Upper lobe of left lung (tissue), 6 donors: ENCODE data around the gene DTX2. TPM values are rescaled to one million over a fixed set of nuclear protein-coding genes. Genes with fewer than 3 reads are reported as not detected.
A peak's percentile ranks its signal among the peaks of the same experiment; 100 is the strongest.
"Not testable (repeated sequence)": the region's sequence is repeated elsewhere in the genome, so short reads cannot be mapped to it uniquely, and the experiment has no call there.

Experiments used
- ATAC-seq, 2 donors: fragments of 200-7000 bp; cut with Tn5 transposase; one replicate each; pipeline ENCODE4 v1.9.1; 2022; ENCODE audit warnings: mild to moderate bottlenecking in 2 of 2, moderate library complexity in 2 of 2; ENCODE audit not compliant: low FRiP score in 2 of 2
- DNase-seq, 2 donors: peaks; one replicate each; pipeline ENCODE4 v3.0.0-alpha.2; 2019 to 2020
- H3K27ac ChIP-seq, 4 donors: fragments of 200-600 bp; sonication (generic); one replicate each; pipeline ENCODE4 v1.5.1; 2016 to 2019
- H3K27me3 ChIP-seq, 4 donors: fragments of 200-600 bp; sonication (generic); one replicate each; pipeline ENCODE4 v1.5.1; 2017 to 2019
- H3K36me3 ChIP-seq, 4 donors: fragments of 200-600 bp; sonication (generic); one replicate each; pipeline ENCODE4 v1.5.1; 2016 to 2019
- H3K4me1 ChIP-seq, 4 donors: fragments of 200-600 bp; sonication (generic); one replicate each; pipeline ENCODE4 v1.5.1; 2018 to 2019
- H3K4me3 ChIP-seq, 4 donors: fragments of 200-600 bp; sonication (generic); one replicate each; pipeline ENCODE4 v1.5.1; 2017 to 2019; ENCODE audit warnings: mild to moderate bottlenecking in 2 of 4, moderate library complexity in 1 of 4
- H3K9me3 ChIP-seq, 4 donors: fragments of 200-600 bp; sonication (generic); one replicate each; pipeline ENCODE4 v1.5.1; 2018 to 2019
- EP300 ChIP-seq, 4 donors: sonication (generic); formaldehyde crosslinking; IDR thresholded peaks; one replicate each; pipeline ENCODE4 v1.5.1; 2017; ENCODE audit warnings: antibody characterized with exemption in 4 of 4, control low read depth in 2 of 4
- POLR2A ChIP-seq, 4 donors: fragments of 450-650 bp; IDR thresholded peaks; one replicate each; pipeline ENCODE4 v1.5.1; 2016 to 2017; ENCODE audit warnings: antibody characterized with exemption in 4 of 4, mild to moderate bottlenecking in 2 of 4
- POLR2AphosphoS5 ChIP-seq, 2 donors: sonication (generic); formaldehyde crosslinking; IDR thresholded peaks; one replicate each; pipeline ENCODE4 v1.5.1; 2017; ENCODE audit warnings: antibody characterized with exemption in 2 of 2
- WGBS, 2 donors: methylation state at CpG; one replicate each; pipeline ENCODE4 v1.1.5; 2017 to 2018; 5-methylcytosine and 5-hydroxymethylcytosine counted together
- total RNA-seq, 6 donors: library from RNA; depleted of rRNA in 4 of 6; stranded (reverse); fragments of >200 nt in 4 of 6; gene quantifications; one replicate each; pipeline versions ENCODE4 v1.1.0 to v1.2.1, GENCODE V29; 2016 to 2021
- TF ChIP-seq, protein P1 (sequence below), 6 experiments: fragments of 450-650 bp in 4 of 6; fragments of 200-600 bp in 2 of 6; sonication (generic) in 2 of 6; IDR thresholded peaks; one replicate each; pipeline ENCODE4 v1.5.1; 2016 to 2019; ENCODE audit warnings: antibody characterized with exemption in 6 of 6
- donor health status: DM: no; HTN: no; CAD: no; lungs with moderate emphysema.
- donor health status: DM: no; HTN: yes; CAD: no; lungs with severe emphysema.

DTX2 gene
- total RNA-seq, 6 donors from 2014 or later: 24.2 to 82.8 (median 36.1) TPM

- no peak overlapping the region for H3K4me3 ChIP-seq
- H3K27me3 ChIP-seq: no peaks in the 10 kb centered on the region
- 75 to 85% methylated on average over 13 to 15 of the region's 18 CpGs for WGBS, 2 donors
- peaks cover 0 to 4% (median 2%) of the 10 kb centered on the region in 4 donors for H3K4me1 ChIP-seq
- ATAC-seq (peak in 1 of 2 donors; percentile 42), DNase-seq (peak in 1 of 2 donors; percentile 30)
- H3K36me3 ChIP-seq: no peaks in the 10 kb centered on the region
- TF ChIP-seq EP300 (IDR thresholded peaks at IDR 0.05) (no peak), POLR2AphosphoS5 (IDR thresholded peaks at IDR 0.05) (no peak), POLR2A (IDR thresholded peaks at IDR 0.05) (no peak)
- TF ChIP-seq, protein P1, sequence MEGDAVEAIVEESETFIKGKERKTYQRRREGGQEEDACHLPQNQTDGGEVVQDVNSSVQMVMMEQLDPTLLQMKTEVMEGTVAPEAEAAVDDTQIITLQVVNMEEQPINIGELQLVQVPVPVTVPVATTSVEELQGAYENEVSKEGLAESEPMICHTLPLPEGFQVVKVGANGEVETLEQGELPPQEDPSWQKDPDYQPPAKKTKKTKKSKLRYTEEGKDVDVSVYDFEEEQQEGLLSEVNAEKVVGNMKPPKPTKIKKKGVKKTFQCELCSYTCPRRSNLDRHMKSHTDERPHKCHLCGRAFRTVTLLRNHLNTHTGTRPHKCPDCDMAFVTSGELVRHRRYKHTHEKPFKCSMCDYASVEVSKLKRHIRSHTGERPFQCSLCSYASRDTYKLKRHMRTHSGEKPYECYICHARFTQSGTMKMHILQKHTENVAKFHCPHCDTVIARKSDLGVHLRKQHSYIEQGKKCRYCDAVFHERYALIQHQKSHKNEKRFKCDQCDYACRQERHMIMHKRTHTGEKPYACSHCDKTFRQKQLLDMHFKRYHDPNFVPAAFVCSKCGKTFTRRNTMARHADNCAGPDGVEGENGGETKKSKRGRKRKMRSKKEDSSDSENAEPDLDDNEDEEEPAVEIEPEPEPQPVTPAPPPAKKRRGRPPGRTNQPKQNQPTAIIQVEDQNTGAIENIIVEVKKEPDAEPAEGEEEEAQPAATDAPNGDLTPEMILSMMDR (IDR thresholded peaks at IDR 0.05): no peak
- H3K27ac ChIP-seq: no peak overlapping the region
- no peaks in the 10 kb centered on the region for H3K9me3 ChIP-seq
Observed at GRCh38 chr7:76428868-76429805, 32.4 kb upstream of the DTX2 start.

DNA sequence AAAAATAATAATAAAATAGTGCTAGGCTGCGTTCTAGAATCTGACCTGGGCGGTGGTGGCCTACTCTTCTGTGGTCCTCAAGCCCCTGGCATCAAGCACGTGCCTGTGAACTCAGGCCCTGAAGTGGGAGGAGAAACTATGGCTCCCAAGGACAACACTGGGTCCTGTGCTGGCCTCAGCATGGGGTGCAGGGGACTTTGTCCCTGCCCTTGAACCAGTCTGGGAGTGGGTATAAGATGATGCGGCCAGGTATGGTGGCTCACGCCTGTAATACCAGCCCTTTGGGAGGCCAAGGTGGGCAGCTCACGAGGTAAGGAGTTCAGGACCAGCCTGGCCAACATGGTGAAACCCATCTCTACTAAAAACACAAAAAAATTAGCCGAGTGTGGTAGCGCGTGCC, 31.3 kb upstream of the DTX2 start:
- H3K27ac ChIP-seq: no peak overlapping the region
- TF ChIP-seq EP300 (IDR thresholded peaks at IDR 0.05): no peak
- TF ChIP-seq, protein P1 (IDR thresholded peaks at IDR 0.05): no peak
- no peak for TF ChIP-seq POLR2AphosphoS5 (IDR thresholded peaks at IDR 0.05)
- no peak for TF ChIP-seq POLR2A (IDR thresholded peaks at IDR 0.05)
- DNase-seq (no peak), ATAC-seq (no peak)
- H3K9me3 ChIP-seq: no peaks in the 10 kb centered on the region
- H3K4me1 ChIP-seq: peaks cover 0 to 4% (median 2%) of the 10 kb centered on the region in 4 donors
- WGBS, 2 donors: 93 to 94% methylated on average over 9 of the region's 9 CpGs
- H3K4me3 ChIP-seq: no peak overlapping the region
- no peaks in the 10 kb centered on the region for H3K27me3 ChIP-seq
- H3K36me3 ChIP-seq: no peaks in the 10 kb centered on the region

GRCh38 chr7:76430836-76431235, 30.7 kb upstream of the DTX2 start:
- ATAC-seq (no peak), DNase-seq (no peak)
- H3K9me3 ChIP-seq: no peaks in the 10 kb centered on the region
- TF ChIP-seq, protein P1 (IDR thresholded peaks at IDR 0.05): no peak
- no peak for TF ChIP-seq POLR2AphosphoS5 (IDR thresholded peaks at IDR 0.05)
- no peak for TF ChIP-seq EP300 (IDR thresholded peaks at IDR 0.05)
- TF ChIP-seq POLR2A (IDR thresholded peaks at IDR 0.05): no peak
- no peaks in the 10 kb centered on the region for H3K36me3 ChIP-seq
- H3K4me1 ChIP-seq: peaks cover 0 to 4% (median 2%) of the 10 kb centered on the region in 4 donors
- H3K4me3 ChIP-seq: no peak overlapping the region
- no peak overlapping the region for H3K27ac ChIP-seq
- WGBS, 2 donors: 96 to 97% methylated on average over 3 of the region's 3 CpGs
- H3K27me3 ChIP-seq: no peaks in the 10 kb centered on the region

DNA sequence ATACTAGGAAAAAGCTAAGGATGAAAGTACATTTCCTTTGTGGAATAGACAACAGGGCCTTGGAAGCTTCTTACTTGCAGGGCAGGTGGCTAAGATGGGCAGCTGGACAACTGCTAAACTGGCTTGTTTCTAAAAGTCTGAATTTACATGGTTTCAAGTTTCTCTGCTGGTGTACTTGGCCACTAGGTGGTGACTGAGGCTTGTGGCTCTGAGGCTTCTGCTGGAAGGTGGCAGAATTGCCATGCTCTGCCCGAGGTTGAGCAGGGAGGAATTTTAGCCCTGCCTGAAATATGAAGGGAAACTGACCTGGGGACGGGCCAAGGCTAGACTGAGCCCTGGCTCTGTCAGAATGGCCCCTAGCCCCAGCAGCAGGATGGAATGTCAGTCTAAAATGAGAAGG, 23.6 kb upstream of the DTX2 start:
- H3K27me3 ChIP-seq, H3K4me1 ChIP-seq, H3K27ac ChIP-seq, H3K4me3 ChIP-seq, H3K9me3 ChIP-seq, H3K36me3 ChIP-seq: not testable (repeated sequence)
- 0 to 20% methylated on average over 1 to 2 of the region's 2 CpGs for WGBS, 2 donors
- ATAC-seq (peak; percentile 84 to 89), DNase-seq (peak in 1 of 2 donors; percentile 88)
- TF ChIP-seq, protein P1 (IDR thresholded peaks at IDR 0.05): peak in 5 of 6 experiments; percentile 23 to 59 (median 41)

- peak in 1 of 2 donors; percentile 51 for ATAC-seq
- WGBS, 2 donors: 86% methylated on average over 1 of the region's 7 CpGs; no CpG with 5 or more reads in 1 of the 2 donors
Observed at GRCh38 chr7:76439120-76439888, 22.2 kb upstream of the DTX2 start.

DNA sequence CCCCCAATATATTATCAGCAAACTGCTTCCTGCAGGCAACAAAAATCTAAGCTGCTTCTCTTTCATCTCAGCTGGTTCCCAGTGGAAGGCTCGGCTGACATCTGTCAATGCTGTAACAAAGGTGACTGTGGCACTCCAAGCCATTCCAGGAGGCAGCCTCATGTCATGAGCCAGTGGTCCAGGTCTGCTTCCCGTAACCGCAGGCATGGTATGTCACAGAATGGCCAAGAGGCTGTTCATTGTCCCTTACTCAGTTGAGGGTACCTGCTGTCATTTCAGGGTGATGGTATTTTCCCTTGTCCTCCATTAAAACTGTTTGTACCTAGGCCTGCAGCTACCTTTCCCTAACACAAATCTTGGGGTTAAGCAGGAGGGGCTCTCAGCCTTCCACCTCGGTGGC, 21.1 kb upstream of the DTX2 start:
- not testable (repeated sequence) for H3K27me3 ChIP-seq, H3K4me1 ChIP-seq, DNase-seq, H3K4me3 ChIP-seq, H3K36me3 ChIP-seq, H3K9me3 ChIP-seq, H3K27ac ChIP-seq, ATAC-seq
- 85 to 100% methylated on average over 3 to 4 of the region's 4 CpGs for WGBS, 2 donors

More at GRCh38 chr7:76439120-76439888, 22.2 kb upstream of the DTX2 start:
- DNase-seq, H3K36me3 ChIP-seq, H3K4me3 ChIP-seq, H3K27ac ChIP-seq, H3K27me3 ChIP-seq, H3K4me1 ChIP-seq, H3K9me3 ChIP-seq: not testable (repeated sequence)

DNA sequence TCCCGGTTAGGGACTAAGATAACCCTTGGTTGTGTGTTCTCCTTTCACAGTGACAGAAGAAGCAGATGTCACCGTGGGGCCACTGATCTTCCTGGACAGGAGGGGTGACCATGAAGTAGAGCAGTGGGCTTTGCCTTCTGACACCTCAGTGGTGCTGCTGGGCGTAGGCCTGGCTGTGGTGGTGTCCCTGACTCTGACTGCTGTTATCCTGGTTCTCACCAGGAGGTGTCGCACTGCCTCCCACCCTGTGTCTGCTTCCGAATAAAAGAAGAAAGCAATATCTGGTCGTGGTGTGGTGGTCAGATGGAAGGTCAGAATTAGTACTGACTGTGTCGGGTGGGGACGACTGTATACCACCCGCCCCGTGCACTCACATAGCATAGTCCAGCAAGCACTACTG, 19.7 kb upstream of the DTX2 start:
- WGBS, 2 donors: 86 to 100% methylated on average over 1 of the region's 10 CpGs
- not testable (repeated sequence) for H3K4me3 ChIP-seq, H3K27me3 ChIP-seq, H3K36me3 ChIP-seq, H3K27ac ChIP-seq, H3K9me3 ChIP-seq, H3K4me1 ChIP-seq, DNase-seq
- ATAC-seq: peak in 1 of 2 donors; percentile 64
